Type B pancreatic cell (in vitro differentiated cells): Measurements from ENCODE around the gene KPTN. TPM values are rescaled to one million over a fixed set of nuclear protein-coding genes. Genes with fewer than 3 reads are reported as not detected.

Source experiments
- DNase-seq: peaks from one replicate; pipeline ENCODE4 v3.0.0; 2021; ENCODE audit warnings: mixed read lengths; ENCODE audit not compliant: unreplicated experiment; ENCODE audit errors: extremely low spot score
- H3K27ac Mint-ChIP-seq: 2 replicates; pipeline ENCODE4 v1.8.0; 2021; ENCODE audit warnings: mild to moderate bottlenecking, mixed read lengths
- H3K27me3 Mint-ChIP-seq: 2 replicates; pipeline ENCODE4 v1.8.0; 2021; ENCODE audit warnings: mixed read lengths
- H3K36me3 Mint-ChIP-seq: 2 replicates; pipeline ENCODE4 v1.8.0; 2021; ENCODE audit warnings: mixed read lengths
- H3K4me1 Mint-ChIP-seq: one replicate; pipeline ENCODE4 v1.8.0; 2021; ENCODE audit warnings: mixed read lengths; ENCODE audit not compliant: unreplicated experiment
- H3K4me3 Mint-ChIP-seq: 2 replicates; pipeline ENCODE4 v1.8.0; 2021; ENCODE audit warnings: mild to moderate bottlenecking, mixed read lengths
- H3K9me3 Mint-ChIP-seq: 2 replicates; pipeline ENCODE4 v1.8.0; 2021; ENCODE audit warnings: mixed read lengths
- CTCF ChIP-seq: fragments of 200-600 bp; sonication (generic); conservative IDR thresholded peaks from 2 replicates; pipeline ENCODE4 v1.5.0; 2021; ENCODE audit warnings: antibody characterized with exemption, mild to moderate bottlenecking
- total RNA-seq: library from RNA; stranded (reverse); gene quantifications from 2 replicates; pipeline ENCODE4 v1.2.1, GENCODE V29; 2021; ENCODE audit warnings: low replicate concordance

The KPTN gene
- total RNA-seq, 1 donor from 2014 or later = 21.2 TPM

GRCh38 chr19:47448360-47448727, 35.7 kb downstream of the KPTN start:
- no peaks in the 10 kb centered on the region for H3K36me3 Mint-ChIP-seq
- no peak for DNase-seq
- no peaks in the 10 kb centered on the region for H3K9me3 Mint-ChIP-seq
- H3K4me3 Mint-ChIP-seq = no peak overlapping the region
- no peak for TF ChIP-seq CTCF
- peaks cover 82% of the 10 kb centered on the region for H3K27me3 Mint-ChIP-seq
- H3K4me1 Mint-ChIP-seq = peaks cover 9% of the 10 kb centered on the region
- H3K27ac Mint-ChIP-seq = no peak overlapping the region

- TF ChIP-seq CTCF = no peak
- H3K4me3 Mint-ChIP-seq = peak overlapping the region; percentile 78
- H3K27ac Mint-ChIP-seq = peak overlapping the region; percentile 90
- peaks cover 9% of the 10 kb centered on the region for H3K4me1 Mint-ChIP-seq
- peaks cover 89% of the 10 kb centered on the region for H3K27me3 Mint-ChIP-seq
- DNase-seq = peak; percentile 85
- H3K36me3 Mint-ChIP-seq = no peaks in the 10 kb centered on the region
- no peaks in the 10 kb centered on the region for H3K9me3 Mint-ChIP-seq
Measured at GRCh38 chr19:47447470-47448359, 36.3 kb downstream of the KPTN start.

GRCh38 chr19:47446534-47447469, 37.2 kb downstream of the KPTN start:
- Mint-ChIP-seq H3K27me3 (peaks cover 95% of the 10 kb centered on the region), H3K27ac (peak overlapping the region; percentile 90), H3K9me3 (no peaks in the 10 kb centered on the region), H3K36me3 (no peaks in the 10 kb centered on the region), H3K4me1 (peaks cover 9% of the 10 kb centered on the region), H3K4me3 (peak overlapping the region; percentile 78)
- no peak for DNase-seq
- no peak for TF ChIP-seq CTCF

GRCh38 chr19:47445937-47446402, 38.0 kb downstream of the KPTN start:
- Mint-ChIP-seq H3K36me3 (no peaks in the 10 kb centered on the region), H3K27ac (no peak overlapping the region), H3K27me3 (peaks cover 92% of the 10 kb centered on the region), H3K4me1 (peaks cover 9% of the 10 kb centered on the region), H3K4me3 (peak overlapping the region; percentile 71), H3K9me3 (no peaks in the 10 kb centered on the region)
- no peak for DNase-seq
- TF ChIP-seq CTCF = no peak

- no peaks in the 10 kb centered on the region for H3K9me3 Mint-ChIP-seq
- no peak overlapping the region for H3K27ac Mint-ChIP-seq
- DNase-seq = no peak
- peaks cover 92% of the 10 kb centered on the region for H3K27me3 Mint-ChIP-seq
- TF ChIP-seq CTCF = no peak
- H3K4me1 Mint-ChIP-seq = peaks cover 9% of the 10 kb centered on the region
- H3K36me3 Mint-ChIP-seq = no peaks in the 10 kb centered on the region
- H3K4me3 Mint-ChIP-seq = peak overlapping the region; percentile 71
Measured at GRCh38 chr19:47445527-47445926, 38.5 kb downstream of the KPTN start.
